BE2C (cell line): ENCODE measurements around the gene MMP14.
"Not testable (repeated sequence)": the region's sequence is repeated elsewhere in the genome, so short reads cannot be mapped to it uniquely, and the experiment has no call there.

Source experiments
- DNase-seq: peaks from one replicate; pipeline ENCODE4 v3.0.0-alpha.2; 2020
- H3K27me3 ChIP-seq: fragments of 250-450 bp; sonication (Bioruptor Pico); 2 replicates; pipeline ENCODE4 v1.5.1; 2020; ENCODE audit warnings: mild to moderate bottlenecking
- H3K36me3 ChIP-seq: fragments of 250-450 bp; sonication (Bioruptor Pico); 2 replicates; pipeline ENCODE4 v1.5.1; 2020; ENCODE audit warnings: mild to moderate bottlenecking
- H3K4me1 ChIP-seq: fragments of 250-450 bp; sonication (Bioruptor Pico); 2 replicates; pipeline ENCODE4 v1.5.1; 2020
- H3K4me3 ChIP-seq: 2 replicates; pipeline ENCODE4 v1.5.1; 2011; ENCODE audit warnings: low read depth, low read length
- H3K9me3 ChIP-seq: fragments of 250-450 bp; sonication (Bioruptor Pico); 2 replicates; pipeline ENCODE4 v1.5.1; 2020
- CTCF ChIP-seq: IDR thresholded peaks from 2 replicates; pipeline ENCODE4 v1.5.1; 2012; ENCODE audit warnings: mild to moderate bottlenecking, low read depth, low read length

MMP14 gene

DNA sequence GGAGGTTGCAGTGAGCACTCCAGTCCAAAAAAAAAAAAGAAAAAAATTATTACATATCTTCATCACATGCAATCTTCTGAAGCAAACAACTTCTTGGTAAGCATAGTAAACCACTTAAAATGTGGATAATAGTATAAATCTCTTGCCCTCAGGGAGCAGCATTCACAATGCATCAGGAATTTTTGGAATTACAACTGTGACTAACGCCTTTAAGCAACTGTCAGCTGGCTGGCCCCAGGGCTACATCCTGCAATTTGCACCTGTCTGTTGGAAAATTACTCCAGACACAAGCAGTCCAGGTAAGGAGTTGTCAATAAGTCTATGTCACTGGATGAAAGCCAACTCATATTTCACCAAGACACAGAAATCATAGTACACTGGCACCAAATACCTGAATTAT is 15.7 kb upstream of the MMP14 start:
- no peak for DNase-seq
- TF ChIP-seq CTCF: no peak
- no peak overlapping the region for H3K4me3 ChIP-seq

GRCh38 chr14:22821193-22822015 is 15.0 kb upstream of the MMP14 start:
- no peak for DNase-seq
- Histone ChIP-seq H3K4me1 (no peaks in the 10 kb centered on the region; the same call in 1 of the 2 replicates), H3K9me3 (no peaks in the 10 kb centered on the region), H3K27me3 (no peaks in the 10 kb centered on the region), H3K4me3 (no peak overlapping the region), H3K36me3 (no peaks in the 10 kb centered on the region)
- no peak for TF ChIP-seq CTCF

More for the DNA sequence above, 15.7 kb upstream of the MMP14 start:
- Histone ChIP-seq H3K4me1 (no peaks in the 10 kb centered on the region; the same call in 1 of the 2 replicates), H3K27me3 (no peaks in the 10 kb centered on the region), H3K36me3 (no peaks in the 10 kb centered on the region), H3K9me3 (no peaks in the 10 kb centered on the region)

GRCh38 chr14:22822016-22822570 is 14.3 kb upstream of the MMP14 start:
- DNase-seq: no peak
- Histone ChIP-seq H3K4me1 (no peaks in the 10 kb centered on the region; the same call in 1 of the 2 replicates), H3K27me3 (no peaks in the 10 kb centered on the region), H3K4me3 (no peak overlapping the region), H3K9me3 (no peaks in the 10 kb centered on the region), H3K36me3 (no peaks in the 10 kb centered on the region)
- no peak for TF ChIP-seq CTCF

GRCh38 chr14:22822571-22823098 is 13.8 kb upstream of the MMP14 start:
- DNase-seq: peak; percentile 80
- TF ChIP-seq CTCF: peak; percentile 83
- peak overlapping the region; percentile 54 for H3K4me3 ChIP-seq

GRCh38 chr14:22824711-22825359 is 11.6 kb upstream of the MMP14 start:
- no peak for TF ChIP-seq CTCF
- H3K9me3 ChIP-seq: no peaks in the 10 kb centered on the region
- DNase-seq: no peak
- H3K4me3 ChIP-seq: no peak overlapping the region
- no peaks in the 10 kb centered on the region for H3K36me3 ChIP-seq
- H3K4me1 ChIP-seq: no peaks in the 10 kb centered on the region; the same call in 1 of the 2 replicates
- no peaks in the 10 kb centered on the region for H3K27me3 ChIP-seq

More at GRCh38 chr14:22822571-22823098, 13.8 kb upstream of the MMP14 start:
- no peaks in the 10 kb centered on the region for H3K27me3 ChIP-seq
- H3K4me1 ChIP-seq: no peaks in the 10 kb centered on the region; the same call in 1 of the 2 replicates
- no peaks in the 10 kb centered on the region for H3K9me3 ChIP-seq
- no peaks in the 10 kb centered on the region for H3K36me3 ChIP-seq

- H3K9me3 ChIP-seq, DNase-seq, H3K4me1 ChIP-seq, H3K27me3 ChIP-seq: not testable (repeated sequence)
- H3K36me3 ChIP-seq: peaks cover 16% of the 10 kb centered on the region
- peak overlapping the region; percentile 98 for H3K4me3 ChIP-seq
Observed at GRCh38 chr14:22829076-22829660, 7.2 kb upstream of the MMP14 start.
